ENCODE results near the gene MAPKAP1.

Gene MAPKAP1

GRCh38 chr9:125479846-125480615 is 227.0 kb downstream of the MAPKAP1 start:
- Histone ChIP-seq H3K9ac (ENCODE audit: low read length) (no peak overlapping the region), H3K9me3 (ENCODE audit: low read length) (no peaks in the 10 kb centered on the region), H3F3A (ENCODE audit: insufficient read depth, low read length) (no peaks in the 10 kb centered on the region), H3K4me2 (ENCODE audit: low read length) (no peak overlapping the region), H3K4me3 (ENCODE audit: low read depth, low read length, poor library complexity, severe bottlenecking) (no peak overlapping the region), H3K4me1 (ENCODE audit: insufficient read depth, low read length, severe bottlenecking) (no peaks in the 10 kb centered on the region), H4K20me1 (ENCODE audit: insufficient read depth, low read length) (no peaks in the 10 kb centered on the region), H3K36me3 (ENCODE audit: insufficient read depth, low read length) (peaks cover 7% of the 10 kb centered on the region; the same call in 1 of the 2 replicates), H3K27me3 (ENCODE audit: insufficient read depth, low read length) (no peaks in the 10 kb centered on the region), H3K27ac (ENCODE audit: low read depth, low read length, poor library complexity, severe bottlenecking) (no peak overlapping the region), H2AFZ (ENCODE audit: low read length) (no peak overlapping the region), H3K9me2 (ENCODE audit: low read depth, low read length) (no peaks in the 10 kb centered on the region), H3K79me2 (ENCODE audit: insufficient read depth, low read length) (no peaks in the 10 kb centered on the region)
- TF ChIP-seq CTCF (IDR thresholded peaks at IDR 0.05; ENCODE audit: low read length), result no peak
- TF ChIP-seq EZH2 (IDR thresholded peaks at IDR 0.05; ENCODE audit: borderline replicate concordance, low read length), result no peak

GRCh38 chr9:125477089-125477544 is 229.9 kb downstream of the MAPKAP1 start:
- H3K36me3 ChIP-seq (ENCODE audit: insufficient read depth, low read length), result no peaks in the 10 kb centered on the region; the same call in 1 of the 2 replicates
- H2AFZ ChIP-seq (ENCODE audit: low read length), result no peak overlapping the region

GRCh38 chr9:125476645-125477044 is 230.4 kb downstream of the MAPKAP1 start:
- Histone ChIP-seq H4K20me1 (ENCODE audit: insufficient read depth, low read length) (no peaks in the 10 kb centered on the region), H3K79me2 (ENCODE audit: insufficient read depth, low read length) (no peaks in the 10 kb centered on the region), H3K36me3 (ENCODE audit: insufficient read depth, low read length) (no peaks in the 10 kb centered on the region; the same call in 1 of the 2 replicates), H3K9ac (ENCODE audit: low read length) (no peak overlapping the region), H3K9me3 (ENCODE audit: low read length) (no peaks in the 10 kb centered on the region), H3K4me3 (ENCODE audit: low read depth, low read length, poor library complexity, severe bottlenecking) (no peak overlapping the region), H3K27ac (ENCODE audit: low read depth, low read length, poor library complexity, severe bottlenecking) (no peak overlapping the region), H3K27me3 (ENCODE audit: insufficient read depth, low read length) (no peaks in the 10 kb centered on the region), H3K4me2 (ENCODE audit: low read length) (no peak overlapping the region), H3K4me1 (ENCODE audit: insufficient read depth, low read length, severe bottlenecking) (no peaks in the 10 kb centered on the region), H2AFZ (ENCODE audit: low read length) (no peak overlapping the region), H3F3A (ENCODE audit: insufficient read depth, low read length) (no peaks in the 10 kb centered on the region), H3K9me2 (ENCODE audit: low read depth, low read length) (no peaks in the 10 kb centered on the region)
- no peak for TF ChIP-seq EZH2 (IDR thresholded peaks at IDR 0.05; ENCODE audit: borderline replicate concordance, low read length)
- no peak for TF ChIP-seq CTCF (IDR thresholded peaks at IDR 0.05; ENCODE audit: low read length)

More at GRCh38 chr9:125477089-125477544, 229.9 kb downstream of the MAPKAP1 start:
- TF ChIP-seq EZH2 (IDR thresholded peaks at IDR 0.05; ENCODE audit: borderline replicate concordance, low read length), result no peak
- TF ChIP-seq CTCF (IDR thresholded peaks at IDR 0.05; ENCODE audit: low read length), result no peak
- Histone ChIP-seq H3K9ac (ENCODE audit: low read length) (no peak overlapping the region), H3K27ac (ENCODE audit: low read depth, low read length, poor library complexity, severe bottlenecking) (no peak overlapping the region), H3K27me3 (ENCODE audit: insufficient read depth, low read length) (no peaks in the 10 kb centered on the region), H3K4me1 (ENCODE audit: insufficient read depth, low read length, severe bottlenecking) (no peaks in the 10 kb centered on the region), H3F3A (ENCODE audit: insufficient read depth, low read length) (no peaks in the 10 kb centered on the region), H3K9me2 (ENCODE audit: low read depth, low read length) (no peaks in the 10 kb centered on the region), H4K20me1 (ENCODE audit: insufficient read depth, low read length) (no peaks in the 10 kb centered on the region), H3K4me2 (ENCODE audit: low read length) (no peak overlapping the region), H3K9me3 (ENCODE audit: low read length) (no peaks in the 10 kb centered on the region), H3K4me3 (ENCODE audit: low read depth, low read length, poor library complexity, severe bottlenecking) (no peak overlapping the region), H3K79me2 (ENCODE audit: insufficient read depth, low read length) (no peaks in the 10 kb centered on the region)
